Sigmoid colon (tissue), 4 donors: ENCODE measurements around the gene KCP.

Source experiments
- CTCF ChIP-seq, 4 experiments: fragments of 450-650 bp in 3 of 4; fragments of 200-600 bp in 1 of 4; IDR thresholded peaks; one replicate each; pipeline ENCODE4 v1.5.1; 2016 to 2019; ENCODE audit warnings: antibody characterized with exemption in 4 of 4, mild to moderate bottlenecking in 3 of 4, moderate library complexity in 2 of 4
- EP300 ChIP-seq, 4 donors: sonication (generic); formaldehyde crosslinking; IDR thresholded peaks; one replicate each; pipeline ENCODE4 v1.6.1; 2017; ENCODE audit warnings: antibody characterized with exemption in 4 of 4

DNA sequence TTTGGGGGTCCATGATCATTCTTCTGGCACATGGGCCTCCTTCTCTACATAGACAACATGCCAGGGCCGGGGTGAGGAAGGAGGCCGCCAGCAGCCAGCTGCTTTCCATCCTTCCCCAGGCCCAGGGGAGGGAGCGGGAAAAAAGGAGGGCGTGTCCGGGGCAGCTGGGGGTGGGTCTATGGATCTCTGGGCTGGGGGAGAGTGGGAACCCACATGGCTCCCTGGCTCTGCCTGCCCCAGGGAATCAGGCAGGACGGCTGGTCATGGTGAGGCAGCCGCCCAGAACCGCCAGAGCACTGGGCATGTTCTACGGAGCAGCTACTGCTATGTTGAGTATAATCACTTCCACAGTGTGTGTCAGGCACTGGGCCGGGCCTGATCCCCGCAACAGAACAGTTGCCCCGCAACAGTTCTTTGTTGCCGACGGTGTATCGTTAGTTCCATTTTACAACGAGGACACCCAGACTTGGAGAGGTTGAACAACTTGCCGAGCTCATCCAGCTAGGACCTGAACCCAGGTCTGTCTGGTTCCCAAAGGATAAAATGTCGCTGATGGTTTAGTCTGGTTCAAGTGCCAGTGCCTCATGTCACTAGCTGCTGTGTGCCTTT, 20.8 kb upstream of the KCP start:
- no peak for TF ChIP-seq CTCF (IDR thresholded peaks at IDR 0.05)
- no peak for TF ChIP-seq EP300 (IDR thresholded peaks at IDR 0.05)
